ENCODE data around the gene CLEC16A.

Gene CLEC16A

DNA sequence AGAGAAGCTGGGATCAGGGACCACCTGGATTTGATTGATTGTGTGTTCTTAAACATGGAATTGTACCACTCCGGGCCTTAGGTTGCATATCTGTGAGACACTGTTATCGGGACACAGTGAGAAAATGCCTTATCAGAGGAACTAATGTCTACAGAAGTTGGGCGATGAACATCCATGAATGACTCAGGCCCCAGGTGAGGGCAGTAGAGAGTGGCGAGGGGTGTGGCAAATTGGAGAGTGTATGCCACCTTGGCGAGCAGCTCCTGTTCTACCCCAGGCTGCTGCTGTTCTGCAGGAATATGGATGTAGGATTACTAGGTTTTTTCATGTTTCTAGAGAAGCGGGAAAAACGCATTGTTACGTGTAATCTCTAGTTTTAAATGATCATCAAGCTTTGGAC is 38.8 kb downstream of the CLEC16A start:
- Histone ChIP-seq H3K36me3 (peaks cover 3 to 47% (median 5%) of the 10 kb centered on the region in 3 donors), H3K27ac (no peak overlapping the region)

DNA sequence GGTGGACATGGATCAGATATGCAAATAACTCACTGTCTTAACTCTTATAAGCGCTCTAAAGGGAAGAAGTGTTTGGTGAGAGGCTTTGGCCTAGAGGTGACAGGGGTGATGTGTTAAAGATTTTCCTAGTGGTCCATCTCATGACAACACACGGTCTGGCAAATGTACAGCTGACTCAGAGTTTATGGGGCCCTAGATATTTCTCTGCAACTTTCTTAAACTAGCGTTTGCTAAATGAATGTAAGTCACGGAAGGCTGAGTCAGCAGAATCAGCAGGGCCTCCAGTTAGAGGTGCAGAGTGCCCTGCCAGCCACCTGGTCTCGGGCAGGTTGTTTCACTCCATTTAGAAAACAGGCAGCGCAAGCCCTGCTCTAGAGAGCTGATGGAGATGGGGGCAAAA is 40.1 kb downstream of the CLEC16A start:
- intact Hi-C loops (cut with DNase I; ENCODE audit: low total_unique reads), result no loop called here
- H3K9me3 ChIP-seq, result no peaks in the 10 kb centered on the region
- peaks cover 5 to 60% (median 8%) of the 10 kb centered on the region in 3 donors for H3K36me3 ChIP-seq
- H3K4me1 ChIP-seq, result peaks cover 0 to 13% (median 11%) of the 10 kb centered on the region in 4 donors
- H3K27ac ChIP-seq, result no peak overlapping the region
- no peak overlapping the region for H3K4me3 ChIP-seq
- TF ChIP-seq CTCF (IDR thresholded peaks at IDR 0.05), result no peak
- H3K27me3 ChIP-seq, result no peaks in the 10 kb centered on the region
- DNase-seq, result no peak

More for the DNA sequence above, 38.8 kb downstream of the CLEC16A start:
- DNase-seq, result no peak
- intact Hi-C loops (cut with DNase I; ENCODE audit: low total_unique reads), result no loop called here
- no peak for TF ChIP-seq CTCF (IDR thresholded peaks at IDR 0.05)
- H3K4me1 ChIP-seq, result peaks cover 0 to 18% (median 15%) of the 10 kb centered on the region in 4 donors
- H3K4me3 ChIP-seq, result no peak overlapping the region
- no peaks in the 10 kb centered on the region for H3K27me3 ChIP-seq
- no peaks in the 10 kb centered on the region for H3K9me3 ChIP-seq

DNA sequence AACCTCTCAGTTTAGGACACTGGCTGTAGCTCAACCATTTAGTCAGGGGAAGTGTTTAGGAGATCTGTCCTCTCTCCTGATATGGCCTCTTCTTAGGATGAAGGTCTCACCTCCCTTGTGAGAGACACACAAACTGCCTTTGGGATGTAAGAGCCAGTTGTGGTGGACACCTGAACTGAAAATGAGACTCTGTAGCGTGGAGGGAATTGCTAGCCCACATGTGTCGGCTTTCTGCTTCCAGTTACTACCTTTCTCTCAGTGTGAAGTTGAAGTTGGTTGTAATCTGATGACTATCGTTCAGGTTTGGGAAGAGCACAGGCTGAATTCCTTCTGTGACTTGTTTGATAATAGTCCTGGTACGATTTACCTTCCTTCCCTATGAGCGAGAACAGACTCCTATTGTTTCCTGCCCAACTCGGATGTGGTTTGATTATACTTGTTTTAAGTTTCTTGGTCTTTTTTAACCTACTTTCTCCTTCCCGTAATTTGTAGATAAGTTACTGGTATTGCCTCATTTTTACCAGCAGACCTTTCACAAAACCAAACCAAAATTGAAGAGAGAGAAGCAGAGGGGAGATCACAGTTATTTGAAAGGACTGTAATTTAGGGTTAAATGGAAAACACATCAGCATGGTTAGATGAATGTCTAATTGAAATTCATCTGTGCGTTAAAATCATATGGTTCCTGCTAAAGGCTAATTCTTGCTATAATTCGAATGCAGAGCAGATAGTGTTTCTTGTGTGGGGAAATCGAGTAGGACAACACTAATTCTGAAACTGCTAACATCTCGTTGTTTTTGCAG is 43.2 kb downstream of the CLEC16A start:
- Histone ChIP-seq H3K9me3 (no peaks in the 10 kb centered on the region), H3K4me3 (no peak overlapping the region), H3K27ac (no peak overlapping the region), H3K4me1 (peaks cover 0 to 4% (median 2%) of the 10 kb centered on the region in 4 donors), H3K36me3 (peaks cover 5 to 52% (median 8%) of the 10 kb centered on the region in 3 donors), H3K27me3 (no peaks in the 10 kb centered on the region)
- intact Hi-C loops (cut with DNase I; ENCODE audit: low total_unique reads), result no loop called here
- no peak for TF ChIP-seq CTCF (IDR thresholded peaks at IDR 0.05)
- DNase-seq, result no peak

DNA sequence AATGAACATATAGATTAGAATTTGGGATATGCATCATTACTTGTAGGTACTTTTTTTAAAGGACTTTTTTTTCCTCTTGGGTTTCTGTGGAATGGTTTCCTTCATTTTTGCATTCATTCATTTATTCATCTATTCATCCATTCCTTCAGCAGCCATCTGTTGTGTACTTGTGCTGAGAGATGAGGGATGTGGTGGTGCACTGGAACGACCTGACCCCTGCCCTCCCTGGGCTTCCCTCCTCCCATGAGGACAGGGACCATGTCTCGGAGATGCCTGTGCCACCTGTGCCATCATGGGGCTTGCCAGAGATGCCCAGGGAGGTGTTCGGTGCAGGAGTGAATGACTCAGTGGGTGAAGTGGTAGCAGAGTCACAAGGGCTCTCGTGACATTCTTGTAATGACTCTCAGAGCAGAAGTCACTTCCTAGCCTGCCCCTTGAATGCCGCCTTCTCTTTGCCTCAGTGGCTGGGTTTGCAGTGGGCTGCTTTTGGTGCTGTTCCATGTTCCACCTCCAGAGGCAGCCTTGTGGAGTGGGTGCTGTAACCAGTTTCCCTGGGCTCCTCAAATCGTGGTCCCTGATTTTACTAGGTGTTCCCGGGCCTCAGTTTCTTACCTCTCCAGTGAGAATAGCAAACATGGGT is 43.9 kb downstream of the CLEC16A start:
- H3K9me3 ChIP-seq, result no peaks in the 10 kb centered on the region
- peak in 1 of 2 experiments; percentile 22 for TF ChIP-seq CTCF (IDR thresholded peaks at IDR 0.05)
- no peaks in the 10 kb centered on the region for H3K27me3 ChIP-seq
- no peak overlapping the region for H3K27ac ChIP-seq
- H3K4me3 ChIP-seq, result no peak overlapping the region
- no peak for DNase-seq
- H3K4me1 ChIP-seq, result peaks cover 0 to 4% (median 2%) of the 10 kb centered on the region in 4 donors
- peaks cover 5 to 50% (median 8%) of the 10 kb centered on the region in 3 donors for H3K36me3 ChIP-seq
- intact Hi-C loops (cut with DNase I; ENCODE audit: low total_unique reads), result no loop called here

DNA sequence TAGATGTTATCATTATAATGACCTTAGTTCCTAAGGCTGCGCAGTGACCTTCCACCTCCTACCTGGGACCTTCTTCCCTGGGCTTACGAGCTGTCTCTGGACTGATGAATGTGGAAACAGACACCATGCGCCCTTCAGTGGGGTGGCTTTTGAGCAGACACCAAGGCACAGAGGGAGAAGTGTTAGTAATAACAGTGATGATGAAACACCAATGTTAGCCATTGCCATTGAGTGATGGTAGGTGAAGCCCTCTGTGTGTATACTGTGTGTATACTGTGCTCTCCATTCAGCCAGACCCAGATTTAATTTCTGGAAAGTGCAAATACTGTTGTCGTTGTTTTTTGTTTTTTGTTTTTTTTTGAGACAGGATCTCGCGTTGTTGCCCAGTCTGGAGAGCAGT is 44.5 kb downstream of the CLEC16A start:
- Histone ChIP-seq H3K4me3 (no peak overlapping the region), H3K27me3 (no peaks in the 10 kb centered on the region), H3K9me3 (no peaks in the 10 kb centered on the region), H3K27ac (no peak overlapping the region), H3K36me3 (peaks cover 6 to 48% (median 9%) of the 10 kb centered on the region in 3 donors), H3K4me1 (peaks cover 0 to 4% (median 2%) of the 10 kb centered on the region in 4 donors)
- no peak for DNase-seq
- intact Hi-C loops (cut with DNase I; ENCODE audit: low total_unique reads), result no loop called here
- TF ChIP-seq CTCF (IDR thresholded peaks at IDR 0.05), result no peak

All from tibial artery (tissue), 4 donors.